Measurements from ENCODE around the gene LTBP2.

Gene LTBP2

GRCh38 chr14:74654931-74655330 lies 42.9 kb upstream of the LTBP2 start:
- DNase-seq (ENCODE audit: low read depth): no peak
- H3K4me3 ChIP-seq (ENCODE audit: low read depth, low read length): no peak overlapping the region
- TF ChIP-seq, protein P1, sequence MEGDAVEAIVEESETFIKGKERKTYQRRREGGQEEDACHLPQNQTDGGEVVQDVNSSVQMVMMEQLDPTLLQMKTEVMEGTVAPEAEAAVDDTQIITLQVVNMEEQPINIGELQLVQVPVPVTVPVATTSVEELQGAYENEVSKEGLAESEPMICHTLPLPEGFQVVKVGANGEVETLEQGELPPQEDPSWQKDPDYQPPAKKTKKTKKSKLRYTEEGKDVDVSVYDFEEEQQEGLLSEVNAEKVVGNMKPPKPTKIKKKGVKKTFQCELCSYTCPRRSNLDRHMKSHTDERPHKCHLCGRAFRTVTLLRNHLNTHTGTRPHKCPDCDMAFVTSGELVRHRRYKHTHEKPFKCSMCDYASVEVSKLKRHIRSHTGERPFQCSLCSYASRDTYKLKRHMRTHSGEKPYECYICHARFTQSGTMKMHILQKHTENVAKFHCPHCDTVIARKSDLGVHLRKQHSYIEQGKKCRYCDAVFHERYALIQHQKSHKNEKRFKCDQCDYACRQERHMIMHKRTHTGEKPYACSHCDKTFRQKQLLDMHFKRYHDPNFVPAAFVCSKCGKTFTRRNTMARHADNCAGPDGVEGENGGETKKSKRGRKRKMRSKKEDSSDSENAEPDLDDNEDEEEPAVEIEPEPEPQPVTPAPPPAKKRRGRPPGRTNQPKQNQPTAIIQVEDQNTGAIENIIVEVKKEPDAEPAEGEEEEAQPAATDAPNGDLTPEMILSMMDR (IDR thresholded peaks at IDR 0.05; ENCODE audit: insufficient read depth, low read depth, low read length, missing control alignments): no peak

DNA sequence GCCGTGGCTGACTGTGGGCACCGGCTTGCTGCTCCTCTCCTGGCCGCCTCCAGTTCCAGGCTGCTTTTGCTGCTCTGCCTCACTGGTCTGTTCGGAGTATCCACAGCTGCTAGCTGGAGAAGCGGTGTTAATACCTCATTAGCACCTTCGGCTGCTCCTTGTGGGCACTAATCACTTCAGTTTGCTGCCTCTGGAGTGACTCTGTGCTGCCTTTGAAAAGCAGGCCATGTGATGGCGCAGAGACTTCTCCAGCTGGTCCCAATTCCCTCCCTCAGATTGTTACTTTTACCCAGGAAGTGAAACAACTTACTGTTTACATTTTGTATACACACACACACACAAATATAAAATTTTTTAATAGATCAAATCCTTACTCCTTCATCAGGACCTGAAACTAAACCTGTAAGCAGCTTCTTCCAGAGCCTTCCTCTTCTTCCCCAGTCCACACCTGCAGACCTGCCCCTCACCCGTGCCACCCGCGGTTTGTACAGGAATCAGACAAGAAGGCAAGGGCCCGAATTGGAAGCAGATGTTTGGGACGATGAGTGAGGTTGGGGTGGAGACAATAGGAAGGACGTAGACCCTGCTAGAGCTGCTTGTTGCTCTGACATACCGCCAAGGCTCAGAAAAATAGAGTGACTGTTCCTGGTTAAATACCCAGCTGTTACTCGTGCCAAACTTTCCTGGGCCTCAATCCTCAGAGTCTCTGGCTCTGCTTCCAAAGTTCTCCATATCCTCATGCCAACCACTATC lies 41.5 kb upstream of the LTBP2 start:
- TF ChIP-seq, protein P1 (IDR thresholded peaks at IDR 0.05; ENCODE audit: insufficient read depth, low read depth, low read length, missing control alignments): no peak
- DNase-seq (ENCODE audit: low read depth): no peak
- no peak overlapping the region for H3K4me3 ChIP-seq (ENCODE audit: low read depth, low read length)

- TF ChIP-seq, protein P1 (IDR thresholded peaks at IDR 0.05; ENCODE audit: insufficient read depth, low read depth, low read length, missing control alignments): no peak
- no peak for DNase-seq (ENCODE audit: low read depth)
- H3K4me3 ChIP-seq (ENCODE audit: low read depth, low read length): no peak overlapping the region
Measured at GRCh38 chr14:74652541-74652940, 40.5 kb upstream of the LTBP2 start.

DNA sequence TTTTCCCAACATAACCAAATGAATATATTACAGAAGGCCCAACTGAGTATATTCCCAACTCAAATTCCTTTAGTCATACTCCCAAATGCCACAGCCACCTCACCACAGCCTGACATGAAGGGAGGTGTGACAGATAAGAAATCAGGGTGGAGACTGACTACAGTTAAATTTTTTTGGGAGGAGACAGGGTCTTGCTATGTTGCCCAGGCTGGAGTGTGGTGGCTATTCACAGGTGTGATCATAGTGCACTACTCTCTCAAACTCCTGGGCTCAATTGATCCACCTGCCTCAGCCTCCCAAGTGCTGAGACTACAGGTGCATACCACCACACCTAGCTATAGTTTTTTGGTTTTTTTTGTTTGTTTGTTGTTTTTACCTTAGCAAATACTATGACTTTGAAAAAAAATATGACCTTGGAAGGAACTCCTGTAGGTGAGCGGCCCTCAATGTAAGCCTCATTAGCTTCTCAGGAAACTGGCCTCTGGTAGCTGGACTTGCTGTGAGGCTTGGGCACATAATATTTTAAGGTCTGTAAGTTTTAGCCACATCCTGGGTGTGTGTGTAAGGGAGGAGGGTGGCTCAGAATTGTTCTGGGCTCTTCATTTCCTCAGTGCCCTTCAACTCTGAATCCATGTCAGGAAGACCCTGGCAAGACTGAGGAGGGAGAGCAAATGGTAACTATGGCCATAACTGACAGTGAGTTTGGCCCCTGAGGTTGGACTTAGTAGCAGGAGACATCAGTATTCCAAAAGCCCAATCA lies 39.1 kb upstream of the LTBP2 start:
- TF ChIP-seq, protein P1 (IDR thresholded peaks at IDR 0.05; ENCODE audit: insufficient read depth, low read depth, low read length, missing control alignments): no peak
- no peak overlapping the region for H3K4me3 ChIP-seq (ENCODE audit: low read depth, low read length)
- no peak for DNase-seq (ENCODE audit: low read depth)

DNA sequence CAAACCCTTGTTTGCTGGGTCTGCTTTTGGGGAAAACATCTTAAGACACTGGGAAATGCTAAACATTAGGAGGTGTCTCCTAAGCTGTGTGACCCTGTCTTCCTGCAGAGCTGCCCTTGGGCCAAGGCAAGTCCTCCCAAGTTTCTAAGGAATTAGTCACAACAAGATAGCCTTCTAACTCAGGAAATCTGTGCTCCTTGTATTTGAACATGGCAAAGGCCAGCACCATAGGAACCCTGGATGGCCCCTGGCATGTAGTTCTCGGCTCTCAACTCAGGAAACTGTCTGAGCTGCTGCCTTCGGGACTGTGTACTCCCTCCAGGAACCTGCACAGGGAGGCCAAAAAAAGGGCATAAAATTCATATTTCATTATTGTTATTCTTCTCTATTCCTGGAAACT lies 37.6 kb upstream of the LTBP2 start:
- no peak overlapping the region for H3K4me3 ChIP-seq (ENCODE audit: low read depth, low read length)
- no peak for DNase-seq (ENCODE audit: low read depth)
- TF ChIP-seq, protein P1 (IDR thresholded peaks at IDR 0.05; ENCODE audit: insufficient read depth, low read depth, low read length, missing control alignments): no peak

DNA sequence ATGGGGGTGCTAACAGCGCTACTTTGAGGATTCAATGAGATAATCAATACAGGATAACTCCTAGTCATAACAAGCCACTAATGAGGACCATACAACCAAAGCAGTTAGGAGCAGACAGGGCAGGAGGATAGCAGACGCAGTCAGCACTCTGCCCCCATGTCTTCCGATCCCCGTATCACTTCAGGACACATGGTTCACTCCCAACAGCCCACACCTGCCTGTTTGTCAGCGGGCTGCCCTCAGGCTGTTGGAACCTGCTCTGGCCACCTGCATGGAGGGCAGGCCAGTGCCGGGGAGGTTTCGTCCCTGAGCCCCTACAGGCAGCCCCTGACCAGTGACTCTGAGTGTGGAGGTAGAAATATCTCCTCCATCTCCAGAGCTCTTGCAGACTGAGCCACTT lies 37.1 kb upstream of the LTBP2 start:
- TF ChIP-seq, protein P1 (IDR thresholded peaks at IDR 0.05; ENCODE audit: insufficient read depth, low read depth, low read length, missing control alignments): no peak
- DNase-seq (ENCODE audit: low read depth): no peak

More for the DNA sequence above, 37.1 kb upstream of the LTBP2 start:
- no peak overlapping the region for H3K4me3 ChIP-seq (ENCODE audit: low read depth, low read length)

Measured in GM12865 (cell line).